Neuronal stem cell (in vitro differentiated cells): ENCODE data around the gene MAGEB6B.
"Not testable (repeated sequence)": the region's sequence is repeated elsewhere in the genome, so short reads cannot be mapped to it uniquely, and the experiment has no call there.

Experiments
- DNase-seq: peaks from one replicate; pipeline ENCODE4 v3.0.0-alpha.2; 2013; ENCODE audit warnings: low spot score
- H2AFZ ChIP-seq: one replicate; pipeline ENCODE4 v1.6.1; 2013; ENCODE audit warnings: mild to moderate bottlenecking, low read length, inconsistent platforms
- H2AK5ac ChIP-seq: 2 replicates; pipeline ENCODE4 v1.6.1; 2013; ENCODE audit warnings: low read depth, mild to moderate bottlenecking, inconsistent platforms, low read length, moderate library complexity, mixed read lengths
- H2BK120ac ChIP-seq: 2 replicates; pipeline ENCODE4 v1.6.1; 2013; ENCODE audit warnings: low read depth, mild to moderate bottlenecking, inconsistent platforms, low read length, moderate library complexity, mixed read lengths
- H2BK12ac ChIP-seq: one replicate; pipeline ENCODE4 v1.6.1; 2013; ENCODE audit warnings: low read length, inconsistent platforms
- H2BK15ac ChIP-seq: 2 replicates; pipeline ENCODE4 v1.6.1; 2013; ENCODE audit warnings: mild to moderate bottlenecking, low read length, inconsistent platforms, mixed read lengths
- H2BK5ac ChIP-seq: one replicate; pipeline ENCODE4 v1.6.1; 2013; ENCODE audit warnings: inconsistent platforms, mild to moderate bottlenecking, low read length, moderate library complexity
- H3K14ac ChIP-seq: one replicate; pipeline ENCODE4 v1.6.1; 2013; ENCODE audit warnings: low read length, inconsistent platforms
- H3K18ac ChIP-seq: 2 replicates; pipeline ENCODE4 v1.6.1; 2013; ENCODE audit warnings: low read length, inconsistent platforms
- H3K23ac ChIP-seq: 2 replicates; pipeline ENCODE4 v1.6.1; 2013; ENCODE audit warnings: low read depth, mild to moderate bottlenecking, mixed read lengths, low read length, inconsistent platforms; ENCODE audit not compliant: poor library complexity
- H3K27ac ChIP-seq: replicated peaks from 3 replicates; pipeline ENCODE4 v1.5.1; 2013; ENCODE audit warnings: low read length, inconsistent platforms
- H3K27me3 ChIP-seq, 3 experiments: 2 replicates each; pipeline ENCODE4 v1.6.1; 2013; ENCODE audit warnings: low read length in 3 of 3, mild to moderate bottlenecking in 2 of 3, inconsistent platforms in 1 of 3, low read depth in 1 of 3, mixed read lengths in 1 of 3, moderate library complexity in 1 of 3; ENCODE audit not compliant: control insufficient read depth in 3 of 3, insufficient read depth in 3 of 3
- H3K36me3 ChIP-seq, 2 donors: replicated peaks in 1 of 2; 2 replicates each; pipeline ENCODE4 v1.6.1; 2013; ENCODE audit warnings: low read length in 2 of 2; ENCODE audit not compliant: control insufficient read depth in 2 of 2, insufficient read depth in 2 of 2
- H3K4ac ChIP-seq: 2 replicates; pipeline ENCODE4 v1.6.1; 2013; ENCODE audit warnings: inconsistent platforms, mild to moderate bottlenecking, low read length, moderate library complexity
- H3K4me1 ChIP-seq, 2 donors: 1 replicate in 1 of 2; 2 replicates in 1 of 2; pipeline ENCODE4 v1.6.1; 2013; ENCODE audit warnings: low read length in 2 of 2, low read depth in 1 of 2; ENCODE audit not compliant: control insufficient read depth in 2 of 2, insufficient read depth in 1 of 2
- H3K4me2 ChIP-seq: one replicate; pipeline ENCODE4 v1.6.1; 2013; ENCODE audit warnings: mild to moderate bottlenecking, low read length, inconsistent platforms; ENCODE audit not compliant: insufficient read depth, poor library complexity, severe bottlenecking
- H3K4me3 ChIP-seq, 2 donors: 2 replicates each; pipeline ENCODE4 v1.5.1; 2013; ENCODE audit warnings: low read length in 2 of 2, mild to moderate bottlenecking in 2 of 2, inconsistent platforms in 1 of 2, moderate library complexity in 1 of 2
- H3K79me1 ChIP-seq: one replicate; pipeline ENCODE4 v1.6.1; 2013; ENCODE audit warnings: low read depth, mild to moderate bottlenecking, inconsistent platforms, low read length, moderate library complexity
- H3K9ac ChIP-seq: one replicate; pipeline ENCODE4 v1.6.1; 2013; ENCODE audit warnings: mild to moderate bottlenecking, low read depth, low read length, inconsistent platforms; ENCODE audit not compliant: poor library complexity
- H3K9me3 ChIP-seq, 2 donors: replicated peaks in 1 of 2; 2 replicates each; pipeline versions ENCODE3 to v1.6.1; 2013; ENCODE audit warnings: low read length in 2 of 2, mild to moderate bottlenecking in 2 of 2, inconsistent platforms in 1 of 2, low read depth in 1 of 2, mixed read lengths in 1 of 2, moderate library complexity in 1 of 2; ENCODE audit not compliant: control insufficient read depth in 2 of 2, insufficient read depth in 1 of 2
- H4K8ac ChIP-seq: one replicate; pipeline ENCODE4 v1.6.1; 2013; ENCODE audit warnings: low read depth, mild to moderate bottlenecking, inconsistent platforms, low read length, moderate library complexity
- H4K91ac ChIP-seq: one replicate; pipeline ENCODE4 v1.6.1; 2013; ENCODE audit warnings: low read length, low read depth, mild to moderate bottlenecking, inconsistent platforms; ENCODE audit not compliant: poor library complexity
- WGBS, 2 donors: extraction: QIAGEN DNeasy Blood & Tissue Kit; methylation state at CpG; one replicate each; pipeline ENCODE4 v1.1.7; 2013; ENCODE audit warnings: missing lambda C conversion rate in 2 of 2, mixed read lengths in 1 of 2; ENCODE audit not compliant: insufficient read length in 2 of 2, insufficient replicate concordance in 1 of 2; ENCODE audit errors: extremely low coverage in 2 of 2; 5-methylcytosine and 5-hydroxymethylcytosine counted together

The MAGEB6B gene

GRCh38 chrX:26203561-26203960 lies 43.2 kb downstream of the MAGEB6B start:
- Histone ChIP-seq H2BK15ac (no peak overlapping the region), H3K4me1 (no peaks in the 10 kb centered on the region), H3K4me2 (no peak overlapping the region), H2BK12ac (no peak overlapping the region), H3K4me3 (no peak overlapping the region), H3K14ac (no peak overlapping the region), H3K23ac (no peak overlapping the region), H3K27ac (no peak overlapping the region), H3K4ac (no peak overlapping the region), H3K18ac (no peak overlapping the region), H4K91ac (no peak overlapping the region), H4K8ac (no peak overlapping the region), H2AK5ac (no peak overlapping the region), H2BK120ac (no peak overlapping the region), H2AFZ (no peak overlapping the region), H3K9me3 (no peaks in the 10 kb centered on the region), H3K36me3 (no peaks in the 10 kb centered on the region), H3K27me3 (no peaks in the 10 kb centered on the region), H3K79me1 (no peaks in the 10 kb centered on the region), H2BK5ac (no peak overlapping the region), H3K9ac (no peak overlapping the region)
- DNase-seq: no peak

GRCh38 chrX:26204717-26205116 lies 44.3 kb downstream of the MAGEB6B start:
- WGBS, 2 donors: no CpG with 5 or more reads among the region's 27 CpGs
- H3K4me1 ChIP-seq: not testable (repeated sequence)

DNA sequence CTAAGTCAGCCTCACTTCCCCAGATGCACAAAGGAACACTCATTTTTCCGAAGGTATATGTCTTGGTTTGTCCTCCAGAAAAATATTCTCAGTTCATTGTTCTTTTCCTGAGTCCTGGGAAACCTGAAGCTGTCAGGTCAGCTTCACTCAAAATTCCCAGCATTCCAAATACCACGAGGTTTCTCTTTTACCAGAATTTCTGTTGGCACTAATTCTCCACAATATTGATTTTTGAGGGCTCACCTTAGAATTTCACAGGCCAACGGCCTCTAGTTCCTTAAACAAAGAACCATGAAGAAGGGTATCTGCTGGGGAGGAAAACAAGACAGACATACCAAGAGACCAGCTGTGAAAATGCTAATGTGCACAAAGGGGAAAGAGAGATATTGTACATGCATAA lies 47.6 kb downstream of the MAGEB6B start:
- Histone ChIP-seq H3K4me1 (no peaks in the 10 kb centered on the region), H3K4me2 (no peak overlapping the region), H3K36me3 (no peaks in the 10 kb centered on the region), H2BK15ac (no peak overlapping the region), H3K9ac (no peak overlapping the region), H4K91ac (no peak overlapping the region), H3K9me3 (no peaks in the 10 kb centered on the region), H4K8ac (no peak overlapping the region), H3K4ac (no peak overlapping the region), H3K27ac (no peak overlapping the region), H2AK5ac (no peak overlapping the region), H3K79me1 (no peaks in the 10 kb centered on the region), H2BK5ac (no peak overlapping the region), H2BK120ac (no peak overlapping the region), H3K23ac (no peak overlapping the region), H3K18ac (no peak overlapping the region), H2BK12ac (no peak overlapping the region), H3K4me3 (no peak overlapping the region), H3K27me3 (no peaks in the 10 kb centered on the region), H2AFZ (no peak overlapping the region), H3K14ac (no peak overlapping the region)
- WGBS, 2 donors: no CpG with 5 or more reads among the region's 3 CpGs
- DNase-seq: no peak

More at GRCh38 chrX:26204717-26205116, 44.3 kb downstream of the MAGEB6B start:
- H2BK12ac ChIP-seq, H3K9ac ChIP-seq, H3K79me1 ChIP-seq, H4K8ac ChIP-seq, H3K4ac ChIP-seq, DNase-seq, H3K4me3 ChIP-seq, H2AFZ ChIP-seq, H2AK5ac ChIP-seq, H3K14ac ChIP-seq, H3K27me3 ChIP-seq, H3K27ac ChIP-seq, H2BK120ac ChIP-seq, H2BK15ac ChIP-seq, H3K9me3 ChIP-seq, H2BK5ac ChIP-seq, H3K36me3 ChIP-seq, H4K91ac ChIP-seq, H3K4me2 ChIP-seq, H3K23ac ChIP-seq, H3K18ac ChIP-seq: not testable (repeated sequence)
